CD14-positive monocyte (primary cell): ENCODE data around the gene PRRX2. TPM values are rescaled to one million over a fixed set of nuclear protein-coding genes. Genes with fewer than 3 reads are reported as not detected.

Experiments
- DNase-seq, 3 donors: peaks; one replicate each; pipeline ENCODE4 v3.0.0-alpha.2; 2011 to 2022
- H2AFZ ChIP-seq: 2 replicates; pipeline ENCODE4 v1.6.0; 2012; ENCODE audit warnings: mild to moderate bottlenecking, low read depth, low read length, inconsistent platforms; ENCODE audit not compliant: insufficient read depth, poor library complexity, severe bottlenecking
- H3K27ac ChIP-seq, 2 donors: 1 replicate in 1 of 2; 2 replicates in 1 of 2; pipeline ENCODE4 v1.5.1; 2012 to 2013; ENCODE audit warnings: low read length in 2 of 2, control low read depth in 1 of 2, inconsistent platforms in 1 of 2, low read depth in 1 of 2, mild to moderate bottlenecking in 1 of 2
- H3K27me3 ChIP-seq, 2 donors: one replicate each; pipeline versions ENCODE4 v1.6.0 to v1.6.1; 2011 to 2013; ENCODE audit warnings: low read length in 2 of 2; ENCODE audit not compliant: control insufficient read depth in 2 of 2, insufficient read depth in 2 of 2
- H3K36me3 ChIP-seq, 2 donors: replicated peaks in 1 of 2; 1 replicate in 1 of 2; 2 replicates in 1 of 2; pipeline versions ENCODE4 v1.5.1 to v1.6.1; 2012 to 2013; ENCODE audit warnings: low read length in 2 of 2, control low read depth in 1 of 2, inconsistent platforms in 1 of 2, mild to moderate bottlenecking in 1 of 2; ENCODE audit not compliant: insufficient read depth in 2 of 2, control insufficient read depth in 1 of 2
- H3K4me1 ChIP-seq, 2 donors: 1 replicate in 1 of 2; 2 replicates in 1 of 2; pipeline versions ENCODE4 v1.5.1 to v1.6.1; 2012 to 2013; ENCODE audit warnings: low read length in 2 of 2, control low read depth in 1 of 2, inconsistent platforms in 1 of 2, mild to moderate bottlenecking in 1 of 2, moderate library complexity in 1 of 2; ENCODE audit not compliant: insufficient read depth in 2 of 2, control insufficient read depth in 1 of 2
- H3K4me2 ChIP-seq: replicated peaks from 2 replicates; pipeline ENCODE3; 2012; ENCODE audit warnings: low read length, moderate library complexity, mild to moderate bottlenecking; ENCODE audit not compliant: poor library complexity, severe bottlenecking; ENCODE audit errors: extremely low read depth
- H3K4me3 ChIP-seq, 3 experiments: fragments of 200-600 bp in 1 of 3; sonication (generic) in 1 of 3; replicated peaks in 1 of 3; 1 replicate in 2 of 3; 2 replicates in 1 of 3; pipeline ENCODE4 v1.5.1; 2011 to 2013; ENCODE audit warnings: low read length in 3 of 3, mild to moderate bottlenecking in 3 of 3, control low read depth in 2 of 3, low read depth in 2 of 3, inconsistent platforms in 1 of 3, moderate library complexity in 1 of 3
- H3K79me2 ChIP-seq: 2 replicates; pipeline ENCODE4 v1.6.0; 2012; ENCODE audit warnings: mild to moderate bottlenecking, control low read depth, inconsistent platforms, low read length, moderate library complexity; ENCODE audit not compliant: insufficient read depth
- H3K9ac ChIP-seq: 2 replicates; pipeline ENCODE4 v1.6.0; 2017; ENCODE audit warnings: low read length, mild to moderate bottlenecking; ENCODE audit not compliant: insufficient read depth, poor library complexity, severe bottlenecking
- H3K9me3 ChIP-seq, 2 donors: replicated peaks in 1 of 2; 1 replicate in 1 of 2; 2 replicates in 1 of 2; pipeline versions ENCODE4 v1.5.1 to v1.6.1; 2012 to 2013; ENCODE audit warnings: low read length in 2 of 2, control low read depth in 1 of 2; ENCODE audit not compliant: control insufficient read depth in 1 of 2, insufficient read depth in 1 of 2
- H4K20me1 ChIP-seq: 2 replicates; pipeline ENCODE4 v1.6.0; 2012; ENCODE audit warnings: mild to moderate bottlenecking, low read length, control low read depth, moderate library complexity; ENCODE audit not compliant: insufficient read depth
- H3K27ac Mint-ChIP-seq, 7 donors: one replicate each; pipeline ENCODE4 v1.8.0; 2020; ENCODE audit warnings: mild to moderate bottlenecking in 7 of 7, mixed read lengths in 7 of 7, moderate library complexity in 6 of 7, inconsistent platforms in 2 of 7
- H3K27me3 Mint-ChIP-seq, 3 donors: one replicate each; pipeline ENCODE4 v1.8.0; 2021 to 2022; ENCODE audit warnings: low read depth in 3 of 3, mild to moderate bottlenecking in 3 of 3, mixed read lengths in 3 of 3, moderate library complexity in 3 of 3, inconsistent platforms in 1 of 3
- H3K36me3 Mint-ChIP-seq, 2 donors: one replicate each; pipeline ENCODE4 v1.8.0; 2020; ENCODE audit warnings: mixed read lengths in 2 of 2, inconsistent platforms in 1 of 2, mild to moderate bottlenecking in 1 of 2
- H3K4me1 Mint-ChIP-seq: one replicate; pipeline ENCODE4 v1.8.0; 2020; ENCODE audit warnings: mild to moderate bottlenecking, mixed read lengths
- H3K4me3 Mint-ChIP-seq, 2 donors: one replicate each; pipeline ENCODE4 v1.8.0; 2020; ENCODE audit warnings: mild to moderate bottlenecking in 2 of 2, mixed read lengths in 2 of 2, moderate library complexity in 1 of 2
- H3K9me3 Mint-ChIP-seq, 7 donors: one replicate each; pipeline ENCODE4 v1.8.0; 2020 to 2022; ENCODE audit warnings: mixed read lengths in 7 of 7, mild to moderate bottlenecking in 6 of 7, moderate library complexity in 6 of 7, inconsistent platforms in 2 of 7
- CTCF ChIP-seq: fragments of 200-600 bp; IDR thresholded peaks from one replicate; pipeline ENCODE4 v1.8.0; 2022; ENCODE audit warnings: antibody characterized with exemption, mild to moderate bottlenecking
- WGBS: methylation state at CpG from one replicate; pipeline ENCODE4 v1.1.5; 2013; ENCODE audit warnings: missing lambda C conversion rate; ENCODE audit not compliant: insufficient coverage; 5-methylcytosine and 5-hydroxymethylcytosine counted together
- intact Hi-C, 2 donors: fragments of 100-400 bp; cut with micrococcal nuclease; formaldehyde crosslinking; loops; one replicate each; pipeline versions ENCODE4 v1.15.0 to v1.15.1; 2023
- polyA plus RNA-seq, 3 donors: library from polyadenylated mRNA; depleted of rRNA in 1 of 3; unstranded in 2 of 3; stranded (reverse) in 1 of 3; fragments of 300-500 nt in 2 of 3; fragments of >200 nt in 1 of 3; fragmentation: Illumina TruSeq in 2 of 3; gene quantifications; 1 replicate in 2 of 3; 2 replicates in 1 of 3; pipeline ENCODE4 v1.2.3, GENCODE V29; 2012 to 2021

The PRRX2 gene
- polyA plus RNA-seq, 3 donors, result not detected

GRCh38 chr9:129714511-129715061 is 49.1 kb downstream of the PRRX2 start:
- TF ChIP-seq CTCF, result no peak
- H3K4me3 Mint-ChIP-seq, result peak overlapping the region; percentile 63 to 66
- Histone ChIP-seq H3K36me3 (no peaks in the 10 kb centered on the region), H3K79me2 (no peaks in the 10 kb centered on the region), H3K4me3 (peak overlapping the region in 1 of 3 experiments; percentile 2), H2AFZ (no peak overlapping the region), H3K9me3 (no peaks in the 10 kb centered on the region), H3K4me2 (no peak overlapping the region), H3K27ac (no peak overlapping the region), H4K20me1 (no peaks in the 10 kb centered on the region), H3K9ac (no peak overlapping the region), H3K4me1 (peaks cover 5 to 10% of the 10 kb centered on the region in 2 donors), H3K27me3 (peaks cover 3 to 28% of the 10 kb centered on the region in 2 donors)
- H3K9me3 Mint-ChIP-seq, result no peaks in the 10 kb centered on the region
- peaks cover 17 to 45% (median 38%) of the 10 kb centered on the region in 3 donors for H3K27me3 Mint-ChIP-seq
- DNase-seq, result no peak
- intact Hi-C loops, result no loop called here
- 76% methylated on average over 7 of the region's 15 CpGs for WGBS
- peaks cover 19% of the 10 kb centered on the region for H3K4me1 Mint-ChIP-seq
- no peak overlapping the region for H3K27ac Mint-ChIP-seq
- no peaks in the 10 kb centered on the region for H3K36me3 Mint-ChIP-seq

GRCh38 chr9:129716091-129716490 is 50.6 kb downstream of the PRRX2 start:
- no peaks in the 10 kb centered on the region for H3K9me3 ChIP-seq
- no peaks in the 10 kb centered on the region for H3K36me3 Mint-ChIP-seq
- peaks cover 19% of the 10 kb centered on the region for H3K4me1 Mint-ChIP-seq
- no peak for TF ChIP-seq CTCF
- H3K9me3 Mint-ChIP-seq, result peaks cover 0 to 3% (median 0%) of the 10 kb centered on the region in 7 donors
- H3K36me3 ChIP-seq, result no peaks in the 10 kb centered on the region
- H3K27me3 Mint-ChIP-seq, result peaks cover 19 to 39% (median 35%) of the 10 kb centered on the region in 3 donors
- no peak for DNase-seq
- H3K27ac ChIP-seq, result no peak overlapping the region
- intact Hi-C loops, result no loop called here
- H3K4me2 ChIP-seq, result no peak overlapping the region
- 95% methylated on average over 3 of the region's 5 CpGs for WGBS
- no peak overlapping the region for H3K9ac ChIP-seq
- H2AFZ ChIP-seq, result no peak overlapping the region
- H3K79me2 ChIP-seq, result no peaks in the 10 kb centered on the region
- no peak overlapping the region for H3K4me3 Mint-ChIP-seq
- H3K4me1 ChIP-seq, result peaks cover 5 to 10% of the 10 kb centered on the region in 2 donors
- no peak overlapping the region for H3K27ac Mint-ChIP-seq
- H3K4me3 ChIP-seq, result no peak overlapping the region
- no peaks in the 10 kb centered on the region for H4K20me1 ChIP-seq
- peaks cover 3 to 22% of the 10 kb centered on the region in 2 donors for H3K27me3 ChIP-seq
